ENCODE measurements around the gene MYO1F.
"Not testable (repeated sequence)": the region's sequence is repeated elsewhere in the genome, so short reads cannot be mapped to it uniquely, and the experiment has no call there.

Gene MYO1F

GRCh38 chr19:8596168-8596567, 18.9 kb upstream of the MYO1F start:
- DNase-seq, result no peak

GRCh38 chr19:8595651-8596050, 18.4 kb upstream of the MYO1F start:
- no peak for DNase-seq

GRCh38 chr19:8593931-8594330, 16.7 kb upstream of the MYO1F start:
- DNase-seq, result peak; percentile 23

- DNase-seq, result peak; percentile 93
These were observed 15.2 kb upstream of the MYO1F start for GRCh38 chr19:8592231-8593009.

GRCh38 chr19:8589177-8589714, 12.0 kb upstream of the MYO1F start:
- no peak for DNase-seq

GRCh38 chr19:8585894-8586750, 8.9 kb upstream of the MYO1F start:
- DNase-seq, result peak; percentile 40

GRCh38 chr19:8584965-8585893, 8.0 kb upstream of the MYO1F start:
- DNase-seq, result no peak

GRCh38 chr19:8580710-8581281, 3.6 kb upstream of the MYO1F start:
- DNase-seq, result peak; percentile 68

GRCh38 chr19:8578642-8579265, 1.5 kb upstream of the MYO1F start:
- DNase-seq, result peak; percentile 56

GRCh38 chr19:8577741-8578140, 499 bp upstream of the MYO1F start:
- DNase-seq, result no peak

GRCh38 chr19:8576273-8576993, 809 bp downstream of the MYO1F start:
- no peak for DNase-seq

- peak; percentile 50 for DNase-seq
These were observed 1.7 kb downstream of the MYO1F start for GRCh38 chr19:8575467-8575997.

GRCh38 chr19:8574619-8574922, 2.7 kb downstream of the MYO1F start:
- DNase-seq, result not testable (repeated sequence)

GRCh38 chr19:8573316-8573715, 3.9 kb downstream of the MYO1F start:
- no peak for DNase-seq

- DNase-seq, result peak; percentile 75
These were observed 6.2 kb downstream of the MYO1F start for GRCh38 chr19:8571006-8571411.

- DNase-seq, result peak; percentile 93
These were observed 8.0 kb downstream of the MYO1F start for GRCh38 chr19:8569066-8569771.

- no peak for DNase-seq
These were observed 9.6 kb downstream of the MYO1F start for GRCh38 chr19:8567522-8568172.

GRCh38 chr19:8566855-8567254, 10.4 kb downstream of the MYO1F start:
- no peak for DNase-seq

GRCh38 chr19:8564866-8565265, 12.4 kb downstream of the MYO1F start:
- not testable (repeated sequence) for DNase-seq
